DND-41 (cell line): ENCODE results near the gene IFT122.

Experiments used
- ATAC-seq: fragments of 200-7000 bp; cut with Tn5 transposase; 3 replicates; pipeline ENCODE4 v1.9.1; 2021; ENCODE audit warnings: low read depth; ENCODE audit not compliant: insufficient read depth
- DNase-seq: peaks from one replicate; pipeline ENCODE4 v3.0.0-alpha.2; 2020
- H2AFZ ChIP-seq: 2 replicates; pipeline ENCODE4 v1.6.0; 2012; ENCODE audit warnings: low read depth, low read length
- H3K27ac ChIP-seq: 2 replicates; pipeline ENCODE4 v1.5.1; 2012; ENCODE audit warnings: low read length, inconsistent platforms
- H3K27me3 ChIP-seq: fragments of 200-600 bp; sonication (generic); 2 replicates; pipeline ENCODE4 v1.6.0; 2012; ENCODE audit warnings: low read length, mild to moderate bottlenecking, inconsistent platforms; ENCODE audit not compliant: insufficient read depth, poor library complexity
- H3K36me3 ChIP-seq: 2 replicates; pipeline ENCODE4 v1.5.1; 2012; ENCODE audit warnings: low read length, inconsistent platforms; ENCODE audit not compliant: insufficient read depth
- H3K4me1 ChIP-seq: 2 replicates; pipeline ENCODE4 v1.5.1; 2012; ENCODE audit warnings: mild to moderate bottlenecking, low read length; ENCODE audit not compliant: insufficient read depth
- H3K4me2 ChIP-seq: 2 replicates; pipeline ENCODE4 v1.6.0; 2012; ENCODE audit warnings: mild to moderate bottlenecking, moderate library complexity, low read length, inconsistent platforms; ENCODE audit not compliant: insufficient read depth
- H3K4me3 ChIP-seq, 2 experiments: fragments of 200-600 bp in 1 of 2; shearing (Covaris generic) in 1 of 2; 2 replicates each; pipeline ENCODE4 v1.5.1; 2012 to 2016; ENCODE audit warnings: inconsistent platforms in 2 of 2, low read length in 2 of 2, mild to moderate bottlenecking in 2 of 2, low read depth in 1 of 2, moderate library complexity in 1 of 2
- H3K79me2 ChIP-seq: 2 replicates; pipeline ENCODE4 v1.6.0; 2012; ENCODE audit warnings: low read length, inconsistent platforms; ENCODE audit not compliant: insufficient read depth
- H3K9ac ChIP-seq: 2 replicates; pipeline ENCODE4 v1.6.0; 2012; ENCODE audit warnings: low read depth, mild to moderate bottlenecking, inconsistent platforms, low read length, moderate library complexity
- H3K9me3 ChIP-seq: 2 replicates; pipeline ENCODE4 v1.5.1; 2012; ENCODE audit warnings: low read length, moderate library complexity, mild to moderate bottlenecking, inconsistent platforms; ENCODE audit not compliant: insufficient read depth, severe bottlenecking
- H4K20me1 ChIP-seq: 2 replicates; pipeline ENCODE4 v1.6.0; 2012; ENCODE audit warnings: low read length; ENCODE audit not compliant: insufficient read depth
- EZH2 ChIP-seq: IDR thresholded peaks from 3 replicates; pipeline ENCODE4 v1.6.1; 2012; ENCODE audit warnings: borderline replicate concordance, low read depth, mild to moderate bottlenecking, moderate library complexity, low read length, inconsistent platforms; ENCODE audit not compliant: severe bottlenecking
- TF ChIP-seq, protein P1 (sequence below): IDR thresholded peaks from 2 replicates; pipeline ENCODE4 v1.5.1; 2012; ENCODE audit warnings: borderline replicate concordance, low read length, moderate library complexity, mild to moderate bottlenecking; ENCODE audit not compliant: poor library complexity, severe bottlenecking; ENCODE audit errors: extremely low read depth

The IFT122 gene

DNA sequence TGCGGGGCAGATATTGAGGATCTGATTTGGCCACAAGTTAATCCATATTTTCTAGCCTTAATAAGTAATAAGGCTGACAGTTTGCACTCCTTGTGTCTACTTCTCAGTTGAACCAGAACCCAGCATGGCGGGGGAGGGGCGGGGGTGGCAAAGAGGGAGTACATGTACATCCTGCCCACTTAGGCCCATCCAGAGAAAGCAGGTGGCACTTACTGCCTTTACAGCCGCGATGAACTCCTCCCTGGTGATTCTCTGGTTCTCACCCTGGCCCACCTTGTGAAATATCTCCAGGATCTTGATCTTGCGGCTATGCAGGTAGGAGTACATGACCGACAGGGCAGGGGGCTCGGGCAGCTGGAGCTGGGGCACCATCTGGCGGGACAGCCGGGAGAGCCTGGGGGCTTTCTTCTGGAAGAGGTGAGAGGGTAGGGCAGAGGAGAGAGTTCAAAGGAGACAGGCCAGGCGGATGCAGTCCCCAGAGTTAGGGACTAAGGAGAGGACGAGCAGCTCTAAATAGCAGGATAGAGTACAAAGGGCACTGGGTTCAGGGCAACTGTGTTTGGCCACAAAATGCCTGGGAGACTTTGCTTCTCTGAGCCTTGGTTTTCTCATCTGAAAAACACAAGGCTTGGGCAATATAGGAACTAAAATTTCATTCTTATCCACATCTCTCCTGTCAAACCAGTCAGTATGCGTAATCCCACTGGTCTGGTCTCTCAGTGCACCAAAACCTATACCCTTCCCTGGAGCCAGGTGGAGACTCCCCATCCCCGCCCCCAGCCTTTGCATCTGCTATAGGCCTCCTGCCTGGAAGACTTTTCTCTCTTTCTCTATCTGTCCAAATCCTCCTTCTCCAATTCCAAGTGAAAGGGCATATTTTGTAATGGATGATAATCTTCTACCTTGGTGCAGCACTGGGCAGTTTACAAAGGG is 21.7 kb upstream of the IFT122 start:
- no peak for ATAC-seq
- Histone ChIP-seq H3K27ac (no peak overlapping the region), H3K4me2 (no peak overlapping the region), H3K9ac (no peak overlapping the region), H3K36me3 (no peaks in the 10 kb centered on the region), H4K20me1 (no peaks in the 10 kb centered on the region), H3K4me1 (no peaks in the 10 kb centered on the region), H3K4me3 (no peak overlapping the region), H3K9me3 (no peaks in the 10 kb centered on the region), H2AFZ (no peak overlapping the region), H3K79me2 (no peaks in the 10 kb centered on the region), H3K27me3 (no peaks in the 10 kb centered on the region)
- no peak for TF ChIP-seq EZH2
- TF ChIP-seq, protein P1, sequence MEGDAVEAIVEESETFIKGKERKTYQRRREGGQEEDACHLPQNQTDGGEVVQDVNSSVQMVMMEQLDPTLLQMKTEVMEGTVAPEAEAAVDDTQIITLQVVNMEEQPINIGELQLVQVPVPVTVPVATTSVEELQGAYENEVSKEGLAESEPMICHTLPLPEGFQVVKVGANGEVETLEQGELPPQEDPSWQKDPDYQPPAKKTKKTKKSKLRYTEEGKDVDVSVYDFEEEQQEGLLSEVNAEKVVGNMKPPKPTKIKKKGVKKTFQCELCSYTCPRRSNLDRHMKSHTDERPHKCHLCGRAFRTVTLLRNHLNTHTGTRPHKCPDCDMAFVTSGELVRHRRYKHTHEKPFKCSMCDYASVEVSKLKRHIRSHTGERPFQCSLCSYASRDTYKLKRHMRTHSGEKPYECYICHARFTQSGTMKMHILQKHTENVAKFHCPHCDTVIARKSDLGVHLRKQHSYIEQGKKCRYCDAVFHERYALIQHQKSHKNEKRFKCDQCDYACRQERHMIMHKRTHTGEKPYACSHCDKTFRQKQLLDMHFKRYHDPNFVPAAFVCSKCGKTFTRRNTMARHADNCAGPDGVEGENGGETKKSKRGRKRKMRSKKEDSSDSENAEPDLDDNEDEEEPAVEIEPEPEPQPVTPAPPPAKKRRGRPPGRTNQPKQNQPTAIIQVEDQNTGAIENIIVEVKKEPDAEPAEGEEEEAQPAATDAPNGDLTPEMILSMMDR, result no peak
- DNase-seq, result no peak

DNA sequence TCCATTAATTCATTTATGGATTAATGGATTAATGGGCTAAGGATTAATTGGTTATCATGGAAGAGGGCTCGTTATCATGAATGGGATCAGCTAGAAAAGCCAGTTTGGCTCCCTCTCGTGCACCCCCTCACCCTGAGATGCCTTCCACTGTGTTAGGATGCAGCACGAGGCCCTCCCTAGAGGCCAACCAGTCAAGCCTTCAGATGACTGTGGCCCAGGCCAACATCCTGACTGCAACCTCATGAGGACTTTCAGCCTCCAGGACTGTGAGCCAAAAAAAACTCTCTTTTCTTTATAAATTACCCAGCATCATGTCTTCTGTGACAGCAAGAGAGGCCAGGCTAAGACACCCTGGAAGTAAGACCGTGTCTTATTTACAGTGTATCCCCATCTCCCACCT is 20.5 kb upstream of the IFT122 start:
- Histone ChIP-seq H3K79me2 (no peaks in the 10 kb centered on the region), H3K36me3 (no peaks in the 10 kb centered on the region), H3K4me2 (no peak overlapping the region), H2AFZ (no peak overlapping the region), H3K4me3 (no peak overlapping the region), H3K27me3 (no peaks in the 10 kb centered on the region), H4K20me1 (no peaks in the 10 kb centered on the region), H3K4me1 (no peaks in the 10 kb centered on the region), H3K9me3 (no peaks in the 10 kb centered on the region), H3K9ac (no peak overlapping the region), H3K27ac (no peak overlapping the region)
- ATAC-seq, result no peak
- no peak for TF ChIP-seq EZH2
- TF ChIP-seq, protein P1, result no peak
- DNase-seq, result no peak

DNA sequence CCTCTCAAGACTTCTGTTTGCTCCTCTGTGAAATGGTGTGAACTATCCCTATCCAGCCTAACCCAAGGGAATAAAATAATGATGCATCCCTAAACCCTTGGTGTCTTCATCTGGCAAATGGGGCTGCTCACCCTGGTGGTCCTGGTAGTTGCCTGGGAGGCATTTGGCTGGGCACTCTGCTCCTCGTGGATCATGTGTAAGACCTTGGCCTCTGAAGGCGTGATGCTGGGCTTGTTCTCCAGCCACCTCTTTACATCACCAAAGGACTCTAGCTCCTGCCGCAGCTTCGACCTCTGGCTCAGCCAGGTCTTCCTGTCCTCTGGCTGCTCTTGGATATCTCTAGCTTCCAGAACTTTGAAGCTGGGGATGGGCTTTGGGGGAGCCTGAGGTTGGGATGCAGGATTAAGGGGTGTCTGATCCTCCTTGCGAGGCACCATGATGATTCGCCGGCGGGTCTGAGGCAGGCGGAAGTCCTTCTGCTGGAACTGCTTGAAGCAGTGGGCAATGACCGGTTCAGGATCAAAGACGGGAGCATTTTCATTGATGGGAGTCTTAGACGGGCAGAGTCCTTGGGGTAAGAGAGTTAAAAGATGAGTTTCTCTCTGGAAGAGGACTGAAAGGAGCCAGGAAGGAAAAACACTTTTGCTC is 18.7 kb upstream of the IFT122 start:
- ATAC-seq (no peak), DNase-seq (no peak)
- H3K4me2 ChIP-seq, result no peak overlapping the region
- no peak overlapping the region for H3K27ac ChIP-seq
- H3K79me2 ChIP-seq, result no peaks in the 10 kb centered on the region
- H3K4me3 ChIP-seq, result no peak overlapping the region
- 0 out of 2 replicates have a peak, but pooled peaks cover 3% of the 10 kb centered on the region for H3K4me1 ChIP-seq
- H3K9ac ChIP-seq, result no peak overlapping the region
- H3K27me3 ChIP-seq, result no peaks in the 10 kb centered on the region
- no peaks in the 10 kb centered on the region for H3K9me3 ChIP-seq
- H4K20me1 ChIP-seq, result no peaks in the 10 kb centered on the region
- H3K36me3 ChIP-seq, result no peaks in the 10 kb centered on the region
- no peak overlapping the region for H2AFZ ChIP-seq
- no peak for TF ChIP-seq EZH2
- TF ChIP-seq, protein P1, result no peak
